ENCODE measurements around the gene EML4.
A peak's percentile ranks its signal among the peaks of the same experiment; 100 is the strongest.
"Not testable (repeated sequence)": the region's sequence is repeated elsewhere in the genome, so short reads cannot be mapped to it uniquely, and the experiment has no call there.

The EML4 gene

DNA sequence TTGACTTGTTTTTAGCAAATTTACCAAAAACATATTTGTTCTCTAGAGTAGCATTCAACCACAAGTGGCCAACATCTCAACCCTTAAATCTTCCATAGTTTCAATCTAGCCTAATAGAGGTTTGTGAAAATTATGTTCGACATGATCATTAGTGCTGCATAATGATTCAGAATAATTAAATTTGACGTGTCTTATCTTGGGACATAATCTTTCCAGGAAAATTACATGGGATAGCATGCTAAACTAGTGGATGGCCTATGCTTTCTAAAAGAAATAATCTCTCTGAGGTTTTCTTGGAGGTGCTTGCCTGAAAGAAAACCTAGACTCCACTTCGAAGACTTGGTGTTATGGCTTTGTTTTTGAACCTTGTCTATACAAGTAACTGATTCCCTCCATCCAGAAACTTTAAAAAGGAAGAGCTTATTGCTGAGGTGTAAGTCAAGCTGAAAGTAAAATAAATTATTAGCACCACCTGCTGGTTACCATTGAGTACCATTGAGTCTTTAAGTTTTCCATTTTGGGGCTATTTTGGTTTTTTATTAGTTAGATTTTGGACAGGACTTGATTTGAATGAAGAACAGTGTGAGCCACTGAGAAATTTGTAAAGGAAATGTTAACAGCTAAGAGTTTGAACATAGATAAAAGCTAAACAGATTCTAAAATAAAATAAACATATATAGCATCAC lies 159.1 kb downstream of the EML4 start:
- DNase-seq: peak in 1 of 51 donors; percentile 11

DNA sequence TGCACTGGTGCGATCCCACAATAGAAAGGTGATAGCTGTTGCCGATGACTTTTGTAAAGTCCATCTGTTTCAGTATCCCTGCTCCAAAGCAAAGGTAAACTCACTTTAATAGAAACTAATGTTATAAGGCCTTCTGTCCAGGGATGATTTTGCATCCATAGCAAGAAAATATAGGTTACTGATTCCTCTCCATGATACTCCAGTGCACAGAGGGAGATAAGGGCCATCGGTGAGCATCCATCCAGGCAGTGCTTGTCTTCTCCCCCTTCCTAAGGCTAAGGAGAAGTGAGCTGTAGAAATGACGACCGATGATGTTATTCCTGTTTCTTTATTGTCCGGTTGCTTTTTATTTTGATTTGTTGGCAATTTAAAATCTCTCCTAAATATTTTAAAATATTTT lies 159.8 kb downstream of the EML4 start:
- DNase-seq: no peak

DNA sequence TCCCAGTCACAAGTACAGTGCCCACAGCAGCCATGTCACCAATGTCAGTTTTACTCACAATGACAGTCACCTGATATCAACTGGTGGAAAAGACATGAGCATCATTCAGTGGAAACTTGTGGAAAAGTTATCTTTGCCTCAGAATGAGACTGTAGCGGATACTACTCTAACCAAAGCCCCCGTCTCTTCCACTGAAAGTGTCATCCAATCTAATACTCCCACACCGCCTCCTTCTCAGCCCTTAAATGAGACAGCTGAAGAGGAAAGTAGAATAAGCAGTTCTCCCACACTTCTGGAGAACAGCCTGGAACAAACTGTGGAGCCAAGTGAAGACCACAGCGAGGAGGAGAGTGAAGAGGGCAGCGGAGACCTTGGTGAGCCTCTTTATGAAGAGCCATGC lies 160.6 kb downstream of the EML4 start:
- DNase-seq: no peak

DNA sequence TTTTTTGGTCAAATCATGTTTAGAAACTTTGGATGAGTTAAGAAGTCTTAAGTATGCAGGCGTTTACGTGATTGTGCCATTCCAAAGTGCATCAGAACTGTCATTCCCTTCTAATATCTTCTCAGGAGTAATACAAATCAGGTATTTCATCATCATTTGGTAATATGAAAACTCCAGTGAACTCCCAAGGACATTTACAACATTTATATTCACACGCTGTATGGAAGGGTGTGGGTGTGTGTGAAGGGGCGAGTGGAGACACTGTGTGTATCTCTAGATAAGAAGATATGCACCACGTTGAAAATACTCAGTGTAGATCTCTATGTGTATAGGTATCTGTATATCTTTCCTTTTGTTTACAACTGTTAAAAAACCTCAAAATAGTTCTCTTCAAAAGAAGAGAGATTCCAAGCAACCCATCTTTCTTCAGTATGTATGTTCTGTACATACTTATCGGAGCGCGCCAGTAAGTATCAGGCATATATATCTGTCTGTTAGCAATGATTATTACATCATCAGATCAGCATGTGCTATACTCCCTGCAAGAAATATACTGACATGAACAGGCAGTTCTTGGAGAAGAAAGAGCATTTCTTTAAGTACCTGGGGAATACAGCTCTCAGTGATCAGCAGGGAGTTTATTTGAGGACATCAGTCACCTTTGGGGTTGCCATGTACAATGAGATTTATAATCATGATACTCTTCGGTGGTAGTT lies 162.6 kb downstream of the EML4 start:
- DNase-seq: no peak

DNA sequence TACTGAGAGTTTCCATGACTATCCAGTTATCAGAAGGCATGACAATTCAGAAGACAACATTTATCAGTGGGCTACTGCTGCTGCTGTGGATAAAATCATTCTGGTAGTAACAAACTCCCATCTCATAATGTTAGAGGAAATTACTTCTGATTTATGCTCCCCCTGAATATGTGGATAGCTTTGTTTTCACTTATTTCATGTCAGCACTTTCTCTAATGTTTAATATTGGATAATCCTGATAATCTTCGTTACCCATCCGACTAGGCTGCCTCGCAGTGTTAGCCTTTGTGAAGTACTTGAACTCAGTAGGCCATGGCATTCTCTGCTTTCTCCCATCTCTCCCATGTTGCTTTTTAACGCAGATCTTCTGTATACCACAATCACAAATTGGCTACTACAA lies 163.4 kb downstream of the EML4 start:
- DNase-seq: no peak

DNA sequence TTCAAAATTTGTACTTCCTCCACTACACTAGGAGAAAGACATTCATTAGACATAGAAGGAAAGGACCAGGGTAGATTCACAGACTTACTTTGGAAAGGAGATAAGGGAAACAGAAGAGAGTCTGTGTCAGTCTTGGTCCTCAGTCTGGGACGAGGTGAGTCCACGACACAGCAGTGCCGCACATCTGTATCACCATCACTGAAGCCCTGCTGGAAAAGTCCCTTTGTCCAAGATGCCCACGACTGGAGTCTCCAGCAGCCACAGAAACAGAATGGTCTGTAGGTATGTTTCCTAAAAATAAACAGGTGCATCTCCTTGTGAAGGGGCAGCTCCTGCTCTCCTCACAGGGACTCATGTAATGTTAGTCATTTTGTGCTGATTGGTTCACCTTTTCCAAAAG lies 164.4 kb downstream of the EML4 start:
- DNase-seq: no peak

DNA sequence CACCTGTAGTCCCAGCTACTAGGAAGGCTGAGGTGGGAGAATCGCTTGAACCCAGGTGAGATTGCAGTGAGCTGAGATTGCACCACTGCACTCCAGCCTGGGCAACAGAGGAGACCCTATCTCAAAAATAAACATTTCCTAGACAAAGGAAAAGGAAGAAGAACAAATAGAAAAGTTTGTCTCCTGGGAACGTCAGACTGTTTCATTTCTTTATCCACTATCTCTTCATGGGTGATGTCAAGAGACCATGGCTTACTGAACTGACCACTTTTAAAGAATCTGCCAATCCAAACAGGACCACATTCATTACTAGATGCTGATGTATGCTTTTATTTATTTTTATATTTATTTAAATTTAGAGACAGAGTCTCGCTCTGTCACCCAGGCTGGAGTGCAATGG lies 165.1 kb downstream of the EML4 start:
- DNase-seq: no peak

DNA sequence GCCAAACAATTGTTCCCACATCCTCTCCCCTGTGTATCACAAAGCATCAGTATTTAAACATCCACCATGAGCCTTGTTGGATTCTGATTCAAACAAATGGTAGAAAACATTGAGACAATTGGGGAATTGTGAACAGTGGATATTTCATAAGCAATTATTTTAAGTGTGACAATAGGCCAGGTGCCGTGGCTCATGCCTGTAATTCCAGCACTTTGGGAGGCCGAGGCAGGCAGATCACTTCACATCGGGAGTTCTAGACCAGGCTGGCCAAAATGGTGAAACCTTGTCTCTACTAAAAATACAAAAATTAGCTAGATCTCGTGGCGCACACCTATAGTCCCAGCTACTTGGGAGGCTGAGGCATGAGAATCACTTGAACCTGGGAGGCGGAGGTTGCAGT lies 165.7 kb downstream of the EML4 start:
- not testable (repeated sequence) for DNase-seq

DNA sequence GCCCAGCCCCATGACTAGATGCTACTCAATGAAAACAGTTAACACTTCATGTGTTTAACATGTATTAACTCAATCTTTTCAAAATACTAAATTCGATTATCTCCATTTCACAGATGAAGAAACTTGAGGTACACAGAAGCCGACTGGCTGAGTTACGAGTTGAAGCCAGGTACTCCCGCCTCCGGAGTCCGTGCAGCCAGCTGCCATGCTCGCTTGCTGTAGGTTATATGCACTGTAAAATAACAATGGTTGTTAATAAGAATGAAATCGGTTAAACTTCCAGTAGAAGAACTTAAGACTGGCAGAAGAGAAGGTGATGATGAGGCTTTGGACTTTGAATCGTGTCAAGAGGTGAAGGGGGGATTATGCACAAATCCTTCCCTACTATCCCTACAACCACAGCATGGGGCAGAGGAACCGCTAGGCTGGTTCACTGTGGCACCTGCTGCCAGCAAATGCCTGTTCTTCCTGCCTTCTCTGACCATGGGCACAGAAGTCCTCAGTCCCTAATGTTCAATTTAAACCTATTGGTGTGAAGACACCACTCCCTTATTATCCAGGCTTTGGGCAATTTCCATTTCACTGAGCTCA lies 166.5 kb downstream of the EML4 start:
- DNase-seq: no peak

DNA sequence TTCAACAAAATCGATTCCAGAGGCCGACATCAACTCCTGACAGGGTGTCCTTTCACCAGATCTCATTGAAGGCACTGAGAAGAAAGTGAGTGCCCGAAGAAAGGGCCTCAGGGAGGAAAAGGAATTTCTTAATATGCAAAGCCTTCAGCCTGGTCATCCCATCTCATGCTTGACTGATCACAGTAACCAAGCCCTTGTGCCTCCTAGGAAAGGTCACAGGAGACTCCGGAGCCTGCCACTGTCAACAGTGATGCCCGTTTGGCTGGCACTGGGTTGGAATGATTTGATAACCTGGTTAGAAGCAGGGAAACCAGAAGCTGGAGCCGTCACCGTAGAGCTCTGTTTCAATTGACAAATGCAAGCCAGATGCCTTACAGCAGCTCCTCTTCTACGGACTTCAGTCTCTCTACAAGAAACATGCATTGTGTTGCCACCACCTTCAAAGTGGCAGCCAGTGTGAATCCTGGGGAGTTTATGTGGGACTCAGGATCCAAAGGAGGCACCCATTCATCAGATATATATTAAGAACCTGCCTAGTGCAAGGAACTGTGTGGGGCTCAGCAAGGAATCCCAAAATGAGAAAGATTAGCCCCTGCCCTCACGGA lies 167.3 kb downstream of the EML4 start:
- DNase-seq: no peak

DNA sequence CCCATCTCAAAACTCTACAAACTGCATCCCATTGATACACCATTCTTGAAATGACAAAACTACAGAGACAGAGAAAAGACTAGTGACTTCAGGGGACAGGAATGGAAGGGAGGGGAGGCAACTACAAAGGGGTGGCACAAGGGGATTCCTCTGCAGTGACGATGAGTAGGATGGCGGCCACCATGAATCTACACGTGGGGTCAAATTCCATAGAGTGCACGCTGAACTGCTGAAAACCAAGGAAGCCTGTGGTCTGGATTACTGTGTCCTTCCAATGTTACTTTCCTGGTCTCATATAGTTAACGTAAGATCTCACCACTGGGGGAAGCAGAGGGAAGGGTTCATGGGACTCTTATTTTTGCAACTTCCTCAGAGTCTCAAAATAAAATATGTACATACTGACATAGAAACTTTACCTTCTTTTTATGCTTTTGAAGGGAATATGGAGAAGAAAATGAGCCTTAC lies 168.2 kb downstream of the EML4 start:
- DNase-seq: no peak

DNA sequence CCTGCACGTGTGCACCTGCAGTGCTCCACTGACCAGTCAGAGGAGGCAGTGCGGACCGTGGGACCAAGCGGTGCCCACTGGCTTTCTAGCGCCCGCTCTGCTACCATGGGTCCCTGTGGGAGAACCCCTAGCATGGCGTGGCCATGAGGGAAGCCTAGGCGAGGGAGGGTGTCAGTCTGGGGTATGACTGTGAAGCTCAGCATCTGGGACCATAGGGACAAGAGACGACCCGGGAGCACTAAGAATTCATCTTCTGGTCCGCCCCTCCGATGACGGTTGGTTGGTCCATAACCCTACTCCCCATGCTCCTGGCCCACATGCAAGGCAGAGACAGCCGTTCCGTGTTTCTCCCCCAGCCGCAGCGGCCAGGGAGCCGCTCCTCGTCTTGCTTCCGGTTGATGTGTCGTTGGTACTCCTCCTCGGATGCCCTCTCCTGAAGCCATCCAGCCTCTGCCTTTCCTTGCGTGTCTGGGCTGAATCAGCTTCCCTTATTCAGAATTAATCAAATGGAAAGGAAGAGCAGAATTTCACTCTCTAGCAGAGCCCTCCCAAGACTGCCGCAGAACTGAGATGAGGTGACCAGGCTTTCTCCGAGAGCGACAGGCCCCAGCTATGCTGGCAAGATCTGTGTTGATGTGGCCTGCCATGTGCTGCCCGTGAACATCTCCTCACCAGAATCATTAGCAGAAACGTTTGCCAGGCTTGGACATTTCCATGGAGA lies 168.9 kb downstream of the EML4 start:
- no peak for DNase-seq

DNA sequence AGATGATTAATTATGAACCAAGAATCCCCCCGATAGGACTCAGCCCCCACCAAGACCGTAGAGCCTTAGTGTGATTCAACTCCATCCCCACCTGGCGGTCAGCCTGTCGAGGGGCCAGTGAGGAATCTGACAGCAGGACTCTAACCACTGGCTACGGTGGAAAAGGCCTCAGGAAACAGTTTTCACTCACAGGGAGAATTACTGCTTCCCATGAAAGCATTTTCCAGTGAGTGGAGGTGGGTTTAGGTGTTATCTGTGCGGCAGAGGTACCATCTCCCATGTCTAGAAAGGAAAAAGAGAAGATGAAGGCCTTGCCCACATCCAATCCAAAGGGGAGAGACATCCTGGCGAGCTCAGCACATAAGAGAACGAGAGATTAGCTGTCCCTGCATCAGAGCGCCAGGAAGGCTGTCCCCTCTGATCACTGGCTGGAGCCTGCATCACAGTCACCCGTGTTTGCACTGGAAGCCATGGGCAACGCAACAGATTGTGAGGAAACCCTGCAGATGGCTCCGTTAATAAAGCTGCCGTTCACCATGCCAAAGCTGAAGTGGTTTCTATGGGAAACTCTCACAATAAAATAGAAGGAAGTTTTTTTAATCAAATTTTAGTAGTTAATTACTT lies 169.5 kb downstream of the EML4 start:
- DNase-seq: peak in 6 of 51 donors; percentile 3 to 38 (median 28)

DNA sequence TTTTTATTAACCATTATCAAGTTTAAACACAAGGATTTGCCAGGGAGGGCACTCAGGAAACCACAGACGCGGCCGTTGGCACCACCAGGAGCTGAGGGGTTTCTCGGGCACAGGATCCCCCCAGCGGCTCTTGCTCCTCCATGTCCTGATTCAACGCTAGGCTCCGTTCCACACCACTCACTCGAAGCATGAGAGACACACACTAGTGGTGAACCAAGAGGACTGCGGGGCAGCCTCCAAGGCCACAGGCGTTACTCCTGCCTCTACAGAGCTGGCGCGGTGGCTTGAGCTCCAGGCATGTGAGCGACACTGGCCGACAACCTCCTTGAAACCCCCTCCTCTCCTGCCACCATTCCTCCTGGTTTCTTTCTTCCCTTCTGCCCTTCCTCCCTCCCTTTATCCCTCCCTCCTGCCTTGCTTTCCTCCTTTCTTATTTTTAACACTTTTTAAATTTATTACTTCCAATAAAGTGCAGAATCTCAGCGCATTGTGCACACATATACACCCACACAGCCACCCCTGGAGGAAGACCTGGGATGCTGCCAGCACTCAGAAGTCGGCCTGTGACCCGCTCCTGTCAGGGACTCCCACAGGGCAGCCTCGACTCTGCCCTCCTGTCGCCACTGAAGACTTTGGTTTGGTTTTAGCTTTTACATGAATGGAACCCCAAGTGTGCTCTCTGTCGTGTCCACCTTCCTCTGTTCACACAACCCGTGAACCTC lies 170.2 kb downstream of the EML4 start:
- peak in 4 of 51 donors; percentile 12 to 26 (median 16) for DNase-seq

DNA sequence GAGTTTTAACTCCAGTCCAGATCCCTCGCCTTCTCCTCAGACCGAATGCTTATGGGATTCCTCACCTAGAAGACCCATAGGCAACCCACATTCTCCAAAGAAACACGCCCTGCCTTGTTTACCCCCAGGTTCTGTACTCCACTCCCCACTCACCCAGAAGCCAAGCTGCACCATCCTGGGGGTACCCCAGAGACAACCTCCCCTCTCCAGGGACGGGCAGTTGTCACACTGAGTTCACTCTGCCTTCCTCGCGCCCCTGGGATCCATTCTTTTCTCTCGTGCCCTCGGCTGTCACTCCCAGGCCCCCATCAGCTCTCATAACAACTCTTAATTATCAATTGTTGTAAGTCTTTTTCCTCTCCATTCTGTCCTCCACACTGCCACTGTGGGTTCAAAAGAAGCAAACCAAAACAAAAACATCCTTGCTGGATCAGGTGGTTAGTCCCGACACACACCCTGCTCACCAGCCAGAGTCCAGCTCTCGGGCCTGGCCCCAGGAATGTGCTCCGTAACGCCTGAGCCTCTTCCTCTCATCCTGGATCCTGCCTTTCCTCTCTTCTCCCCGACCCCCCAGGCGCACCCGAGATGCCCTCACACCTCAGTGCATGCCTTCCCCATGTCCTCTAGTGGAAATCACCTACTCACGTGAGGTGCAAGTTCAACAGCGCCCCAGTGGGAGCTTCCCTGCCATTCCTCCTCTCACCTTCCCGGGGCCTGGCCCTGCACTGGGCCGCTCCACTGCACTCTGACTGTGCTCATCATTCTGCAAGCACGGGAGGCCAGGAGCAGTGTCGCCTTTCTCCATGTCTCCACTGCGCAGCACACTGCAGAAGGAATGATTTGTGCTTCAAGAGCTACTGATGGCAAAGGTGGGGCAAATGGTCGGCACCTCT lies 171.1 kb downstream of the EML4 start:
- DNase-seq: no peak

DNA sequence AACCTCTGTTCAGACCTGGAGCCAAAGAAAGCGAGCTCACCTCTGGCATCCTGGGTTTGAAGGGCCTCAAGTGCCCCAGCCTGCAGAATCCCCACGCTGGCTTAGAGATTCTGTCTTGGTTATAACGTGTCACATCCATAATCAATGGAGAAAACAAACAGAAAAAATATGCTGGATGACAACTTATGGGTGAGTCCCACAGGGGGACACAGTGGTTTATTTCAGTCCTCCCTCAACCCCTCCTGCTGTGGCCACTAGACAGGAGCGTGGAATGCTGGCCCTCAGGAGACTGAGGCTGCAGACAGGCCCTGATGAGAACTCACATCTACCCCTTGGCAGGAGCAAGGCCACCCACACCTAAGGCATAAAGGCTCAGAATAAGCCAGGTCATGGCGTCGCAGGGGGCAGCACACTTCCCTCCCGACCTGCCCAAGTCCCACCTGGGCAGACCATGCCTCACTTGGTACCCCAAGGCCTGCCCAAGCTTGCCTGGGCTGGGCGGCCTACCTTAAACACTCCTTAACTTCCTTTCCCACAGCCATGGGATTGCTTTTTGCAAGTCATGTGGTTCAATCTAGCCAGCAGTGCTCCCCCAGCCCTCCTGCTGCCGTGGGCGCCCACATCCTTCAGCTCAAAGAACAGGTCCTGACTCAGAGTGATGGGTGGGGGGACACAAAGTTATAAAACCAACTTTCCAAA lies 171.9 kb downstream of the EML4 start:
- peak in 1 of 51 donors; percentile 6 for DNase-seq

DNA sequence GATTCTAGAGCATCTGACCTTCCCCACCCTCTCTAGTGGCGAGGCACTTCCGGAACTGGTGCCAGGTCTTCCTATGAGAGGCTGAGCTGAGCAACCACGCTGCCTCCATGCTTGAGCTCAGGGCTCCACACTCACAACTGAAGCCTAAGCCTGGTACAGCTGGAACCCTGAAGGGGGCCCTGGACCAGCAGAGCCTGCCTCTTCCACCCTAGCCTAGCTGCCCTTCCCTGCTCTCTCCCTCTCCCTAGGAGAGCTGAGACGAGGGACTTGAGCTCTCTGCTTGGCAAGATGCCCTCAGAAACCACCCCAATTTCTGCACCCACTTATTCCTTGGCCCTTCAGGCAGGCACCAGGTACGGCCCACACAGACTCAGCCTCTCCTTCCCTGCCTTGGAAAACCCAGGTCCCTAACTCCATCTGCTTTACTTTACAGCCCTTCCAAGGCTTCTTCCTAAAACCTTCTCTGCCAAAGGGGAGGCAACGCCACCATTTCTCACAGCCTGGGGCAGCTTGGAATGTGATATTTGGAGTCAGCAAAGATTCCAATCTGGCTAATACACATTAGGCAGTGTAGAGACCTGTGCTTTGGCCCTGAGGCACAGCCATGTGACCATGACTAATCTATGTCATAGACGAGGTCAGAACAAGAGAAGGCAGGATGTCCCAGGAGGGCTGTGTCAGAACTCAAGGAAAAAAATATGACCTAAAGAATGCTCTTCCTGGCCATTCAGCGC lies 173.1 kb downstream of the EML4 start:
- DNase-seq: peak in 1 of 51 donors; percentile 9

DNA sequence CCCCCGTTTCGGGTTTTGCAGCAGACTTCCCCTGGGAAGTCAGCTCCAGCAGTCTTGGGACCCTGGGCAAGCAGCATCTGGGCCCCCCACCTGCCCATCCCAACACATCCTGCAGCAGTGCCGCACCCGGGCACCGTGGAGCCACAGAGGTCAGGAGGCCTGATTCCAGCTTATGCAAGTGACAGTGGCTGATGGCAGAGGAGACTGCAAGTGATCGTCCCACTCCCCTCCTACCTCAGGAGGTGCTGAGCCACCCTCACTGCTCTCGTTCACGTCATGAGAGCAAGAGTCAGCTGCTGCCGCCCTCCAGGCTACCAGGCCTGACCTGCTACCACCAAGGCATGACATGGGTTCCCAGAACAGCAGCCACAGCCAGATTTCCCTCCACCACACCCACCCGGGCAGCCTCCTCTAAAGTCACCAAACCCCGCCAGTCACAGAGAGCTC lies 173.7 kb downstream of the EML4 start:
- no peak for DNase-seq

Data from hypothalamus (tissue), 51 donors.